ENCODE data around the gene IFITM2.

IFITM2 gene

DNA sequence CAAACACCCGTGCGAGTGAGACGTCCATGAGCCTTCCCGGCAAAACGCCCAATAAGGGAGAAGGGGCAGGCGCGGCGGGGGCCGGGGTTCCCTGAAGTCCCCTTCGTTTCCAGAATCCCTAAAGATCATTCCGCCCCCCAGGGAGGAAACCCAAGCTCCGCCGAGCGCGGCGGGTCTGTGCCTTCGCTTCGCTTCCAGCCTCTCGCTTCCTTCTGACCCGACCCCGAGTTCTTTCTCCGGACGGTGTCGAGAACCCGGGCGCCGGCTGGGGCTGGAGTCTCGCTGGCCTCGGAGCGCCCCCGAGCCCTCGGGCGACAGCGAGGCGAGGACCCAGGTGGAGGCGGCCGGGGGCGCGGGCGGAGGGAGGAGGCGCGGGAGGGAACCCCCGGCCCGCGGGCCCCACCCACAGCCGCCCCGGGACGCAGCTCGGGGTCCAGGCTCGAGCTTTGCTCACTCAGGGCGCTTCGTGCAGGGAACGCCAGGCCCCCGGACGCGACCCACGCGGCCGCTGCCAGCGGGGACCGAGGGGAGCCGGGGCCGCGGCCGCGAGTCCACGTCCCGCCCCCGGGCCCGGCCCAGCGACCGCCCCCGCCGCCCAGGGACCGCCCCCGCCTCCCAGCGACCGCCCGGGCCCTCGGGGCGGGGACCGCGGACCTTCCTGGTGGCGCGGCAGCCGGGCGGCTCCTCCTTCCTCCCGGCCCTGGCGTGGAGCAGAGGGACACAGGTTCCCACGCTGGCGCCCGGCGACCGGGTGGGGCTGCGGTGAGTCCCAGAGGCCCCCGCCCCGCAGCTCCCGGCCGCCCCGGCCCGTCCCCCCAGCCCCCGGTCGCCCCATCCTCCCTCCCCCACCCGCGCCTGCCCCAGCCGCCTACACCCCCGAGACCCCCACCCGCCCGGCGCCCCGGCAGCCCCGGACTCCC is 18.9 kb upstream of the IFITM2 start, which contains the start of gene PGGHG:
PGGHG (plus strand) TSS at position 649 of the 920 bp plus-strand sequence. CDS start 691 bp downstream, outside the sequence.
- peak within 1 kb of the TSS; percentile 55; the same call in 1 of the 2 replicates for H3K27ac ChIP-seq
- TF ChIP-seq, protein P1, sequence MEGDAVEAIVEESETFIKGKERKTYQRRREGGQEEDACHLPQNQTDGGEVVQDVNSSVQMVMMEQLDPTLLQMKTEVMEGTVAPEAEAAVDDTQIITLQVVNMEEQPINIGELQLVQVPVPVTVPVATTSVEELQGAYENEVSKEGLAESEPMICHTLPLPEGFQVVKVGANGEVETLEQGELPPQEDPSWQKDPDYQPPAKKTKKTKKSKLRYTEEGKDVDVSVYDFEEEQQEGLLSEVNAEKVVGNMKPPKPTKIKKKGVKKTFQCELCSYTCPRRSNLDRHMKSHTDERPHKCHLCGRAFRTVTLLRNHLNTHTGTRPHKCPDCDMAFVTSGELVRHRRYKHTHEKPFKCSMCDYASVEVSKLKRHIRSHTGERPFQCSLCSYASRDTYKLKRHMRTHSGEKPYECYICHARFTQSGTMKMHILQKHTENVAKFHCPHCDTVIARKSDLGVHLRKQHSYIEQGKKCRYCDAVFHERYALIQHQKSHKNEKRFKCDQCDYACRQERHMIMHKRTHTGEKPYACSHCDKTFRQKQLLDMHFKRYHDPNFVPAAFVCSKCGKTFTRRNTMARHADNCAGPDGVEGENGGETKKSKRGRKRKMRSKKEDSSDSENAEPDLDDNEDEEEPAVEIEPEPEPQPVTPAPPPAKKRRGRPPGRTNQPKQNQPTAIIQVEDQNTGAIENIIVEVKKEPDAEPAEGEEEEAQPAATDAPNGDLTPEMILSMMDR (conservative IDR thresholded peaks at IDR 0.05): no peak

GRCh38 chr11:289398-289711 is 18.3 kb upstream of the IFITM2 start:
- peak overlapping the region; percentile 55; the same call in 1 of the 2 replicates for H3K27ac ChIP-seq
- TF ChIP-seq, protein P1 (conservative IDR thresholded peaks at IDR 0.05): no peak

- TF ChIP-seq, protein P1 (conservative IDR thresholded peaks at IDR 0.05): no peak
- H3K27ac ChIP-seq: no peak overlapping the region; the same call in 1 of the 2 replicates
These were observed 17.6 kb upstream of the IFITM2 start for GRCh38 chr11:289712-290620.

GRCh38 chr11:290621-291231 is 16.9 kb upstream of the IFITM2 start:
- H3K27ac ChIP-seq: no peak overlapping the region
- TF ChIP-seq, protein P1 (conservative IDR thresholded peaks at IDR 0.05): no peak

- TF ChIP-seq, protein P1 (conservative IDR thresholded peaks at IDR 0.05): no peak
- H3K27ac ChIP-seq: no peak overlapping the region
These were observed 16.1 kb upstream of the IFITM2 start for GRCh38 chr11:291281-292210.

DNA sequence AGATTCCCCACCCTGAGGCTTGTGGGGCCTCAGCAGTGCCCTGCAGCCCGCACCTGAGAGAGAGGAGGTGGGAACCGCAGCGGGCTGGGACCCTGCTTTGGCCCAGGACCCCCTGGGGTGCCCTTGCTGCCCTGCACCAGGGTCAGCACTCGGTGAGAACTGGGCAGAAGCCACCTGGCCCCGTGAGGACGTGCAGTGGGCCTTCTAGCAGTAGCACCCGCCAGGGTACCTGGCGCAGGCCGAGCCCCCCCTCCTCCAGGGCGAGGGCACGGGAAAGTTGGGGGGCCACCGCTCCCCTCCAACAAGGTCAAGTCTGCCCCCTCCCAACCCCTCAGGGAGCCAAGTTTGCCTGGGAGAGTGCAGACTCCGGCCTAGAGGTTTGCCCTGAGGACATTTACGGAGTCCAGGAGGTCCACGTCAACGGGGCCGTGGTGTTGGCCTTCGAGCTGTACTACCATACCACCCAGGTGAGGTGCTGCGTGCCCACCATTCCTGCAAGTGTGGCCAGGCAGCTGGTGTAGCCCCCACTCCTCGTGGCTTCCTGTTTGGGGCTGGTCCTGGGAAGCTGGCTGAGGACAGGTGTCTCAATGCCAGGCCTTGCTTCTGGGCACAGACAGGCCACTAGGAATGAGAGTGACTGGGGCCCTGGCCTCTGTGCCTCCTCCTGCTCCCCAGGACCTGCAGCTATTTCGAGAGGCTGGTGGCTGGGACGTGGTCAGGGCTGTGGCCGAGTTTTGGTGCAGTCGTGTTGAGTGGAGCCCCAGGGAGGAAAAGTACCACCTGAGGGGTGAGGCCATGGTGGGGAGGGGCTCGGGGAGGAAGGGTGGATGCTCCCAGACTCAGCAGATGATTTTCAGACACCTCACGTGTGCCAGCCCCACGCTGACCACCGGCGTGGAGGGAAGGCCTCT is 15.2 kb upstream of the IFITM2 start:
- TF ChIP-seq, protein P1 (conservative IDR thresholded peaks at IDR 0.05): no peak
- no peak overlapping the region for H3K27ac ChIP-seq

Measured in VCaP (cell line).